Stimulated activated CD8-positive, alpha-beta memory T cell treated with anti-CD3 and anti-CD28 coated beads, Interleukin-2, amount 100 ng/mL, for 1 hour (primary cell): ENCODE data around the gene ASIP.
"Not testable (repeated sequence)": the region's sequence is repeated elsewhere in the genome, so short reads cannot be mapped to it uniquely, and the experiment has no call there.

Experiments
- DNase-seq, 2 donors: peaks; one replicate each; pipeline ENCODE4 v3.0.0-alpha.2; 2020; ENCODE audit warnings: low read depth in 2 of 2

ASIP gene

GRCh38 chr20:34285450-34285849, 44.2 kb downstream of the ASIP start:
- DNase-seq, result no peak

GRCh38 chr20:34287500-34287899, 46.3 kb downstream of the ASIP start:
- not testable (repeated sequence) for DNase-seq

GRCh38 chr20:34290471-34290870, 49.2 kb downstream of the ASIP start:
- DNase-seq, result no peak

- no peak for DNase-seq
These were observed 51.3 kb downstream of the ASIP start for GRCh38 chr20:34292496-34292895.

GRCh38 chr20:34293119-34293518, 51.9 kb downstream of the ASIP start:
- no peak for DNase-seq

GRCh38 chr20:34293589-34293988, 52.4 kb downstream of the ASIP start:
- DNase-seq, result no peak

GRCh38 chr20:34294563-34294962, 53.3 kb downstream of the ASIP start:
- DNase-seq, result no peak

- DNase-seq, result no peak
These were observed 54.1 kb downstream of the ASIP start for GRCh38 chr20:34295284-34295683.

- DNase-seq, result no peak
These were observed 55.2 kb downstream of the ASIP start for GRCh38 chr20:34296468-34296867.

- DNase-seq, result not testable (repeated sequence)
These were observed 57.1 kb downstream of the ASIP start for GRCh38 chr20:34298294-34298784.

GRCh38 chr20:34299556-34300255, 58.5 kb downstream of the ASIP start:
- no peak for DNase-seq

GRCh38 chr20:34300256-34300806, 59.1 kb downstream of the ASIP start:
- DNase-seq, result no peak

- DNase-seq, result no peak
These were observed 59.8 kb downstream of the ASIP start for GRCh38 chr20:34300809-34301586.

GRCh38 chr20:34301587-34302311, 60.5 kb downstream of the ASIP start:
- no peak for DNase-seq

GRCh38 chr20:34302312-34302722, 61.1 kb downstream of the ASIP start:
- DNase-seq, result no peak

GRCh38 chr20:34302723-34303533, 61.7 kb downstream of the ASIP start, which contains the start of gene AHCY:
TSS of gene AHCY (minus strand) at chr20:34303355. CDS start at chr20:34303270, 85 bp downstream.
- DNase-seq, result peak; percentile 80 to 85

GRCh38 chr20:34305333-34306230, 64.4 kb downstream of the ASIP start:
- no peak for DNase-seq

- no peak for DNase-seq
These were observed 68.5 kb downstream of the ASIP start for GRCh38 chr20:34309691-34310090.

GRCh38 chr20:34310481-34311117, 69.4 kb downstream of the ASIP start:
- DNase-seq, result no peak
